Large intestine (tissue), 3 donors: Measurements from ENCODE around the gene VOPP1. TPM values are rescaled to one million over a fixed set of nuclear protein-coding genes. Genes with fewer than 3 reads are reported as not detected.
"Not testable (repeated sequence)": the region's sequence is repeated elsewhere in the genome, so short reads cannot be mapped to it uniquely, and the experiment has no call there.

Source experiments
- DNase-seq, 2 donors: peaks; one replicate each; pipeline versions ENCODE4 v3.0.0 to v3.0.0-alpha.2; 2013
- H3K27ac ChIP-seq: one replicate; pipeline ENCODE4 v1.5.1; 2013; ENCODE audit warnings: low read length
- H3K27me3 ChIP-seq: 2 replicates; pipeline ENCODE4 v1.6.1; 2013; ENCODE audit warnings: low read length; ENCODE audit not compliant: control insufficient read depth, insufficient read depth
- H3K36me3 ChIP-seq: 2 replicates; pipeline ENCODE4 v1.6.1; 2013; ENCODE audit warnings: low read length; ENCODE audit not compliant: control insufficient read depth, insufficient read depth
- H3K4me1 ChIP-seq: one replicate; pipeline ENCODE4 v1.6.1; 2013; ENCODE audit warnings: low read length; ENCODE audit not compliant: control insufficient read depth, insufficient read depth
- H3K4me3 ChIP-seq: one replicate; pipeline ENCODE4 v1.5.1; 2013; ENCODE audit warnings: low read length
- H3K9me3 ChIP-seq: one replicate; pipeline ENCODE4 v1.6.1; 2013; ENCODE audit warnings: mild to moderate bottlenecking, low read depth, low read length, moderate library complexity; ENCODE audit not compliant: control insufficient read depth
- WGBS: methylation state at CpG from one replicate; pipeline ENCODE4 v1.1.5; 2013; ENCODE audit warnings: low lambda C conversion rate; ENCODE audit not compliant: insufficient coverage; 5-methylcytosine and 5-hydroxymethylcytosine counted together
- polyA plus RNA-seq: library from polyadenylated mRNA; unstranded; fragments of 120-200 nt; gene quantifications from one replicate; pipeline ENCODE4 v1.2.1, GENCODE V29; 2013

The VOPP1 gene
- polyA plus RNA-seq, 1 donor, result 29.9 TPM

GRCh38 chr7:55476852-55477780, 95.2 kb downstream of the VOPP1 start:
- Histone ChIP-seq H3K9me3 (no peaks in the 10 kb centered on the region), H3K36me3 (peaks cover 12% of the 10 kb centered on the region), H3K27ac (no peak overlapping the region), H3K4me3 (no peak overlapping the region), H3K27me3 (no peaks in the 10 kb centered on the region), H3K4me1 (no peaks in the 10 kb centered on the region)
- 92% methylated on average over 4 of the region's 19 CpGs for WGBS
- no peak for DNase-seq

GRCh38 chr7:55475855-55476803, 96.2 kb downstream of the VOPP1 start:
- H3K9me3 ChIP-seq, result no peaks in the 10 kb centered on the region
- no peak overlapping the region for H3K27ac ChIP-seq
- DNase-seq, result no peak
- no peak overlapping the region for H3K4me3 ChIP-seq
- no peaks in the 10 kb centered on the region for H3K4me1 ChIP-seq
- H3K27me3 ChIP-seq, result no peaks in the 10 kb centered on the region
- peaks cover 12% of the 10 kb centered on the region for H3K36me3 ChIP-seq
- no CpG with 5 or more reads among the region's 19 CpGs for WGBS

- DNase-seq, result no peak
- H3K4me1 ChIP-seq, result no peaks in the 10 kb centered on the region
- 95% methylated on average over 4 of the region's 22 CpGs for WGBS
- no peak overlapping the region for H3K4me3 ChIP-seq
- no peak overlapping the region for H3K27ac ChIP-seq
- peaks cover 12% of the 10 kb centered on the region for H3K36me3 ChIP-seq
- no peaks in the 10 kb centered on the region for H3K27me3 ChIP-seq
- no peaks in the 10 kb centered on the region for H3K9me3 ChIP-seq
Observed at GRCh38 chr7:55474944-55475854, 97.1 kb downstream of the VOPP1 start.

DNA sequence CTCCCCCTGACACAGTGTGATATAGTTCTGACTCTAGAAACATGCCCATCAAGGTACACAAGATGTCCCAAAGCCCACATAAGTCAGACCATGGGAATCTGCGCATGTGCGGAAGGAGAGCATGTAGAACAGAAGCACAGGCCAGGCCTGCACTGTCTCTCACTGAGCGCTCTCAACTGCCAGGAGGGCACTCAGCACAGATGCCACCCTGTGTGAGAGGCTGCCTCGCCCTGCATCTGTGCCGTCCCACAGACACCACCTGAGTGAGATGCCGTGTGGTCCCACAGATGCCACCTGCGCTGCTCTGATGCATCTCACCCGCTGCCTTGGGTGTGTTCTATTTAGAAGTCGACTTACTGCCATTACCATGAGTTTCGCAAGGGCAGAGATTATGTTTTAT, 98.4 kb downstream of the VOPP1 start:
- no peaks in the 10 kb centered on the region for H3K27me3 ChIP-seq
- peaks cover 12% of the 10 kb centered on the region for H3K36me3 ChIP-seq
- DNase-seq, result no peak
- no peaks in the 10 kb centered on the region for H3K9me3 ChIP-seq
- no peaks in the 10 kb centered on the region for H3K4me1 ChIP-seq
- no CpG with 5 or more reads among the region's 10 CpGs for WGBS
- no peak overlapping the region for H3K27ac ChIP-seq
- H3K4me3 ChIP-seq, result no peak overlapping the region

GRCh38 chr7:55472928-55473725, 99.2 kb downstream of the VOPP1 start:
- Histone ChIP-seq H3K36me3 (peaks cover 16% of the 10 kb centered on the region), H3K27ac (no peak overlapping the region), H3K4me3 (no peak overlapping the region), H3K9me3 (no peaks in the 10 kb centered on the region), H3K27me3 (no peaks in the 10 kb centered on the region), H3K4me1 (no peaks in the 10 kb centered on the region)
- DNase-seq, result no peak
- no CpG with 5 or more reads among the region's 25 CpGs for WGBS

- no CpG with 5 or more reads among the region's 14 CpGs for WGBS
- not testable (repeated sequence) for H3K9me3 ChIP-seq
Observed at GRCh38 chr7:55472406-55472805, 99.9 kb downstream of the VOPP1 start.

GRCh38 chr7:55471594-55471993, 100.7 kb downstream of the VOPP1 start:
- WGBS, result no CpG with 5 or more reads among the region's 9 CpGs
- not testable (repeated sequence) for DNase-seq, H3K27ac ChIP-seq, H3K4me1 ChIP-seq, H3K27me3 ChIP-seq, H3K9me3 ChIP-seq, H3K4me3 ChIP-seq
- H3K36me3 ChIP-seq, result peaks cover 13% of the 10 kb centered on the region

More at GRCh38 chr7:55472406-55472805, 99.9 kb downstream of the VOPP1 start:
- H3K36me3 ChIP-seq, result peaks cover 18% of the 10 kb centered on the region
- not testable (repeated sequence) for H3K27ac ChIP-seq, H3K4me1 ChIP-seq, H3K4me3 ChIP-seq, DNase-seq, H3K27me3 ChIP-seq

GRCh38 chr7:55470261-55470660, 102.0 kb downstream of the VOPP1 start:
- no CpG with 5 or more reads among the region's 2 CpGs for WGBS

GRCh38 chr7:55469721-55470120, 102.6 kb downstream of the VOPP1 start:
- Histone ChIP-seq H3K4me1 (no peaks in the 10 kb centered on the region), H3K36me3 (peaks cover 17% of the 10 kb centered on the region), H3K27ac (no peak overlapping the region), H3K27me3 (no peaks in the 10 kb centered on the region), H3K9me3 (no peaks in the 10 kb centered on the region), H3K4me3 (no peak overlapping the region)
- WGBS, result no CpG with 5 or more reads among the region's 3 CpGs
- DNase-seq, result no peak

More at GRCh38 chr7:55470261-55470660, 102.0 kb downstream of the VOPP1 start:
- no peaks in the 10 kb centered on the region for H3K4me1 ChIP-seq
- no peaks in the 10 kb centered on the region for H3K27me3 ChIP-seq
- no peak for DNase-seq
- H3K4me3 ChIP-seq, result no peak overlapping the region
- peaks cover 16% of the 10 kb centered on the region for H3K36me3 ChIP-seq
- no peaks in the 10 kb centered on the region for H3K9me3 ChIP-seq
- no peak overlapping the region for H3K27ac ChIP-seq
